Calu3 (cell line): ENCODE measurements around the gene SPDYE4. TPM values are rescaled to one million over a fixed set of nuclear protein-coding genes. Genes with fewer than 3 reads are reported as not detected.

ENCODE experiments used
- BruUV-seq: library from RNA; stranded (reverse); fragments of 400-500 nt; replicated peaks from 2 replicates; lab custom pipeline; 2021; lab: Mats Ljungman, UMichigan
- CTCF ChIA-PET: fragments of 300-600 bp; sonication (Branson Sonifier 250); formaldehyde crosslinking; loops from one replicate; lab custom pipeline; 2022; ENCODE audit warnings: antibody characterized with exemption; lab: Charles Lee
- DNase-seq: peaks from one replicate; pipeline ENCODE4 v3.0.0; 2022
- H3K27ac Mint-ChIP-seq: one replicate; pipeline ENCODE4 v1.8.0; 2022; ENCODE audit warnings: mixed read lengths; ENCODE audit not compliant: unreplicated experiment
- H3K27me3 Mint-ChIP-seq: one replicate; pipeline ENCODE4 v1.8.0; 2022; ENCODE audit warnings: mixed read lengths; ENCODE audit not compliant: unreplicated experiment
- H3K36me3 Mint-ChIP-seq: one replicate; pipeline ENCODE4 v1.8.0; 2022; ENCODE audit warnings: mild to moderate bottlenecking, moderate library complexity, mixed read lengths; ENCODE audit not compliant: insufficient read depth, unreplicated experiment
- H3K4me1 Mint-ChIP-seq: one replicate; pipeline ENCODE4 v1.8.0; 2022; ENCODE audit warnings: mild to moderate bottlenecking, low read depth, mixed read lengths; ENCODE audit not compliant: unreplicated experiment
- H3K4me3 Mint-ChIP-seq: one replicate; pipeline ENCODE4 v1.8.0; 2022; ENCODE audit warnings: mild to moderate bottlenecking, low read depth, moderate library complexity, mixed read lengths; ENCODE audit not compliant: unreplicated experiment
- H3K9me3 Mint-ChIP-seq: one replicate; pipeline ENCODE4 v1.8.0; 2022; ENCODE audit warnings: low read depth, mixed read lengths; ENCODE audit not compliant: unreplicated experiment
- intact Hi-C: fragments of 100-400 bp; cut with micrococcal nuclease; formaldehyde crosslinking; loops from one replicate; pipeline ENCODE4 v1.10.0; 2022; ENCODE audit not compliant: unreplicated experiment
- total RNA-seq: library from RNA; stranded (reverse); gene quantifications from 2 replicates; pipeline ENCODE4 v1.2.3, GENCODE V29; 2022
- TF ChIP-seq, protein P1 (sequence below): fragments of 200-600 bp; IDR thresholded peaks from one replicate; pipeline ENCODE4 v1.8.0; 2022; ENCODE audit warnings: antibody characterized with exemption; ENCODE audit not compliant: unreplicated experiment

The SPDYE4 gene
- total RNA-seq, 1 experiment from 2014 or later: not detected

DNA sequence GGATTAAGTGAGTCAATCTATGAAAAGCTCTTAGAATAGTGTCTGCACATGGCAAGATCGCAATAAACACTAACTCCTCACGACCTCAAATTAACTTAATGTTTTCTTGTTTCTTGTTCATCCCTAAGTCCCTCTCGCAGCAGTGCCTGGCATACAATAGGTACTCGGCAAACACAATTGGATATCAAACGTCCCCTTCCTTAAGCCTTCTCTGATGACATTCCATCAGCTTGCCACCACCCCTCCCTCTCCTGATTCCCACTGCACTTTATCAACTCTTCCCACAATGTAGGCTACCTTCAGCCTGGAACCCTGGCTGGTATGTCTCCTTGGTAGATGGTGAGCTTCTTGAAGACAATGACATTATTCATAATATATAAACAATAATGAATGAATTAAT, 47.1 kb downstream of the SPDYE4 start:
- TF ChIP-seq, protein P1, sequence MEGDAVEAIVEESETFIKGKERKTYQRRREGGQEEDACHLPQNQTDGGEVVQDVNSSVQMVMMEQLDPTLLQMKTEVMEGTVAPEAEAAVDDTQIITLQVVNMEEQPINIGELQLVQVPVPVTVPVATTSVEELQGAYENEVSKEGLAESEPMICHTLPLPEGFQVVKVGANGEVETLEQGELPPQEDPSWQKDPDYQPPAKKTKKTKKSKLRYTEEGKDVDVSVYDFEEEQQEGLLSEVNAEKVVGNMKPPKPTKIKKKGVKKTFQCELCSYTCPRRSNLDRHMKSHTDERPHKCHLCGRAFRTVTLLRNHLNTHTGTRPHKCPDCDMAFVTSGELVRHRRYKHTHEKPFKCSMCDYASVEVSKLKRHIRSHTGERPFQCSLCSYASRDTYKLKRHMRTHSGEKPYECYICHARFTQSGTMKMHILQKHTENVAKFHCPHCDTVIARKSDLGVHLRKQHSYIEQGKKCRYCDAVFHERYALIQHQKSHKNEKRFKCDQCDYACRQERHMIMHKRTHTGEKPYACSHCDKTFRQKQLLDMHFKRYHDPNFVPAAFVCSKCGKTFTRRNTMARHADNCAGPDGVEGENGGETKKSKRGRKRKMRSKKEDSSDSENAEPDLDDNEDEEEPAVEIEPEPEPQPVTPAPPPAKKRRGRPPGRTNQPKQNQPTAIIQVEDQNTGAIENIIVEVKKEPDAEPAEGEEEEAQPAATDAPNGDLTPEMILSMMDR: no peak
- Mint-ChIP-seq H3K4me1 (no peaks in the 10 kb centered on the region), H3K9me3 (no peaks in the 10 kb centered on the region), H3K27me3 (peaks cover 44% of the 10 kb centered on the region), H3K36me3 (no peaks in the 10 kb centered on the region), H3K27ac (no peak overlapping the region), H3K4me3 (no peak overlapping the region)
- CTCF ChIA-PET: interaction anchor here (0.6 kb wide), 1 partner anchor 620 kb away, joined by 9 read pairs; no protein-coding TSS in a partner anchor
- intact Hi-C loops: no loop called here
- no peak for DNase-seq
- BruUV-seq: no TSS peak

DNA sequence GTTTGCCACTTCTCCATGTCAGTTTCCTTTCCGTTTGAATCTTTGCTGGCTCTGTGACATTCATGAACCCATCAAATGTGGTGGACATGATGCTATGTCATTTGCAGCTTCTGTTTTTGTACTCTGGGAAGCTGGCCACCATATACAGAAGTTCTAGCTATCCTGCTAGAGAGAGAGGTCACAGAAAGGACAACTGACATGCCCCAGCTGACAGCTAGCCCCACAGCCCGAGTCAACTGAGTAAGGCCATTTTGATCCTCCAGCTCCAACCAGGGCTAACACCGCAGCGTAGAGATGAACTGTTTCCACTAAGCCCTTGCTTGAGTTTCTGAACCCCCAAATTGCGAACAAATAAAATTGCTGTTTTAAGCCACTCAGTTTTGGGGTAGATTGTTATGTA, 47.5 kb downstream of the SPDYE4 start:
- Mint-ChIP-seq H3K27me3 (peaks cover 48% of the 10 kb centered on the region), H3K27ac (no peak overlapping the region), H3K36me3 (no peaks in the 10 kb centered on the region), H3K9me3 (no peaks in the 10 kb centered on the region), H3K4me1 (no peaks in the 10 kb centered on the region), H3K4me3 (no peak overlapping the region)
- TF ChIP-seq, protein P1: no peak
- CTCF ChIA-PET: no interaction called here
- intact Hi-C loops: no loop called here
- BruUV-seq: no TSS peak
- no peak for DNase-seq

DNA sequence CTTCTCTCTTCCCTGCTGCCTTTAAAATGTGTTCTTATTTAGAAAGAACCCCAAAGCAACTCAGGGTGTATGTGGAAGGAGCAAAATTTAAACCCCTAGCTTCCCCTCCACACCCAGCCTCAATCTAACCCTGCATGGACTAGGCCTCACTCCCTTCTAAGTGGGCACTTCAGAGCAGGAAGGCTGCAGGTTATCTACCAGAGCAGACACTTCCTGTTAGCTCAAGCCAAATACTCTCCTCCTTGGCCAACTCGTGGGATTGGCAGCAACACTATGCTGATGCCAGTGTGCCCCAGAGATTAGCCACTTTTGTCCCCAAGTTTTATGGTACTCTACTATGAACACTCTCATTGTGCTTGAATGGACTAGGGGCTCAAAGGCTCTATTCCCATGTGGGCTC, 49.3 kb downstream of the SPDYE4 start:
- Mint-ChIP-seq H3K4me3 (no peak overlapping the region), H3K27me3 (peaks cover 66% of the 10 kb centered on the region), H3K27ac (no peak overlapping the region), H3K4me1 (no peaks in the 10 kb centered on the region), H3K9me3 (no peaks in the 10 kb centered on the region), H3K36me3 (no peaks in the 10 kb centered on the region)
- intact Hi-C loops: no loop called here
- BruUV-seq: no TSS peak
- CTCF ChIA-PET: no interaction called here
- TF ChIP-seq, protein P1: no peak
- no peak for DNase-seq

DNA sequence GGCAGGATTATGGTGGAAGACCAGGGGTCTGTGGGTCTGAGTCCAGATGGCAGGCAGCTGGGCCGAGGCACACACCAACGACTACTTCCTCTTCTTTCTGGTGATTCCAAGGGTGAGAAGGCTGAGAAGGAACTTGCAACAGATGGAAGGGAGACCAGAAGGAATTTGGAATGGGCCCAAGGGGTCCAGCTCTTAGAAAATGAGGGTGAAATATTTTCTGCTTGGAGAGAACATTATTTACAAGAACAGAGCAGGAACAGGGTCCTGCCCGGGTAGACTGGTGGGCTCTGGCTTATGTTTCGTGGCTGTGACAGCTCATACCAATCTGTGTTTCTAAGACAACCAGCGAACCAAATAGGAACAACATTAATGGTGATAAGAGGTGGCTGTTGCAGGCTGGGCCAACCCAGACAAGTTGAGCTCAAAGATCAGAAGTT, 50.3 kb downstream of the SPDYE4 start:
- H3K9me3 Mint-ChIP-seq: no peaks in the 10 kb centered on the region
- H3K36me3 Mint-ChIP-seq: no peaks in the 10 kb centered on the region
- no peaks in the 10 kb centered on the region for H3K4me1 Mint-ChIP-seq
- TF ChIP-seq, protein P1: no peak
- no peak overlapping the region for H3K27ac Mint-ChIP-seq
- DNase-seq: no peak
- BruUV-seq: no TSS peak
- no peak overlapping the region for H3K4me3 Mint-ChIP-seq
- intact Hi-C loops: no loop called here
- CTCF ChIA-PET: no interaction called here
- peaks cover 73% of the 10 kb centered on the region for H3K27me3 Mint-ChIP-seq
